ENCODE data around the gene PCDHB7. TPM values are rescaled to one million over a fixed set of nuclear protein-coding genes. Genes with fewer than 3 reads are reported as not detected.
"Not testable (repeated sequence)": the region's sequence is repeated elsewhere in the genome, so short reads cannot be mapped to it uniquely, and the experiment has no call there.

The PCDHB7 gene
- total and polyA plus RNA-seq, 12 donors: 0.17 to 1.2 (median 0.71) TPM

- 18% methylated on average over 11 of the region's 11 CpGs for WGBS, 2 donors
- peaks cover 0 to 51% (median 15%) of the 10 kb centered on the region in 7 donors for H3K27me3 ChIP-seq
- peak in 7 of 9 donors; percentile 21 to 50 (median 32) for TF ChIP-seq CTCF (IDR thresholded peaks at IDR 0.05)
- no peak for DNase-seq
- intact Hi-C loops (cut with DNase I): loop anchor here in 1 of 10 donors (10.0 kb wide), 1 partner anchor 116 kb away; the partner anchor contains the start of gene TAF7
- peaks cover 0 to 1% (median 0%) of the 10 kb centered on the region in 9 donors for H3K4me1 ChIP-seq
- H3K27ac ChIP-seq: no peak within 1 kb of the TSS
- peaks cover 0 to 99% (median 39%) of the 10 kb centered on the region in 11 donors for H3K9me3 ChIP-seq
- H3K4me3 ChIP-seq: peak within 1 kb of the TSS in 6 of 10 donors; percentile 12 to 34 (median 26)
- no peak for ATAC-seq
- H3K36me3 ChIP-seq: peaks cover 0 to 33% (median 0%) of the 10 kb centered on the region in 9 donors
These were observed 36.0 kb downstream of the PCDHB7 start, which contains the start of gene PCDHB12 for GRCh38 chr5:141208478-141208877. Gene PCDHB12, plus strand, starts transcription at chr5:141208719. Its CDS starts 189 bp downstream, at chr5:141208908.

- intact Hi-C loops (cut with DNase I): loop anchor here in 4 of 10 donors (10.0 kb wide), 2 partner anchors 205 to 355 kb away; partner anchors contain the start of genes PCDHGA10 (in 1 of the 4) and PCDHGB7 (in 1 of the 4)
- 31 to 32% methylated on average over 34 to 39 of the region's 39 CpGs for WGBS, 2 donors
- H3K9me3 ChIP-seq: peaks cover 0 to 95% (median 37%) of the 10 kb centered on the region in 11 donors
These were observed 37.8 kb downstream of the PCDHB7 start for GRCh38 chr5:141210281-141210680.

GRCh38 chr5:141210849-141211248 is 38.4 kb downstream of the PCDHB7 start:
- Histone ChIP-seq H3K36me3 (peaks cover 0 to 11% (median 0%) of the 10 kb centered on the region in 9 donors), H3K27me3 (peaks cover 0 to 36% (median 13%) of the 10 kb centered on the region in 7 donors), H3K9me3 (peaks cover 0 to 93% (median 34%) of the 10 kb centered on the region in 11 donors)
- DNase-seq, H3K27ac ChIP-seq, H3K4me3 ChIP-seq, ATAC-seq, H3K4me1 ChIP-seq: not testable (repeated sequence)
- WGBS, 2 donors: 21 to 27% methylated on average over 16 to 21 of the region's 27 CpGs
- intact Hi-C loops (cut with DNase I): loop anchor here in 4 of 10 donors (10.0 kb wide), 2 partner anchors 204 to 354 kb away; partner anchors contain the start of genes PCDHGA10 (in 1 of the 4) and PCDHGB7 (in 1 of the 4)

More at GRCh38 chr5:141210281-141210680, 37.8 kb downstream of the PCDHB7 start:
- peaks cover 0 to 40% (median 13%) of the 10 kb centered on the region in 7 donors for H3K27me3 ChIP-seq
- not testable (repeated sequence) for DNase-seq, H3K4me3 ChIP-seq, ATAC-seq, H3K27ac ChIP-seq, H3K4me1 ChIP-seq
- H3K36me3 ChIP-seq: peaks cover 0 to 17% (median 0%) of the 10 kb centered on the region in 9 donors

GRCh38 chr5:141213656-141214339 is 41.4 kb downstream of the PCDHB7 start, which contains the start of gene PCDHB13:
Gene PCDHB13, plus strand, starts transcription at chr5:141213919. Its CDS starts 205 bp downstream, at chr5:141214124.
- H3K4me3 ChIP-seq: peak within 1 kb of the TSS in 9 of 10 donors; percentile 16 to 46 (median 38)
- peak within 1 kb of the TSS in 1 of 10 donors; percentile 34 for H3K27ac ChIP-seq
- 4 to 12% methylated on average over 13 of the region's 18 CpGs for WGBS, 2 donors
- not testable (repeated sequence) for H3K4me1 ChIP-seq
- peaks cover 0 to 32% (median 10%) of the 10 kb centered on the region in 7 donors for H3K27me3 ChIP-seq
- ATAC-seq (peak; percentile 49 to 91 (median 81)), DNase-seq (peak; percentile 42 to 58)
- peak in 8 of 9 donors; percentile 13 to 61 (median 47) for TF ChIP-seq CTCF (IDR thresholded peaks at IDR 0.05)
- H3K9me3 ChIP-seq: peaks cover 0 to 93% (median 53%) of the 10 kb centered on the region in 11 donors
- H3K36me3 ChIP-seq: peaks cover 0 to 18% (median 0%) of the 10 kb centered on the region in 9 donors
- intact Hi-C loops (cut with DNase I): loop anchor here in 4 of 10 donors (10.0 kb wide), 2 partner anchors 201 to 351 kb away; partner anchors contain the start of genes PCDHGA10 (in 1 of the 4) and PCDHGB7 (in 1 of the 4)

GRCh38 chr5:141214583-141214982 is 42.1 kb downstream of the PCDHB7 start:
- peaks cover 0 to 25% (median 5%) of the 10 kb centered on the region in 7 donors for H3K27me3 ChIP-seq
- H3K4me3 ChIP-seq: peak overlapping the region in 2 of 10 donors; percentile 5 to 20
- peaks cover 0 to 93% (median 46%) of the 10 kb centered on the region in 11 donors for H3K9me3 ChIP-seq
- not testable (repeated sequence) for H3K4me1 ChIP-seq, H3K27ac ChIP-seq, DNase-seq
- WGBS, 2 donors: 50 to 51% methylated on average over 10 of the region's 12 CpGs
- ATAC-seq: peak in 2 of 8 donors; percentile 39 to 44
- peaks cover 0 to 26% (median 0%) of the 10 kb centered on the region in 9 donors for H3K36me3 ChIP-seq
- intact Hi-C loops (cut with DNase I): loop anchor here in 4 of 10 donors (10.0 kb wide), 2 partner anchors 200 to 350 kb away; partner anchors contain the start of genes PCDHGA10 (in 1 of the 4) and PCDHGB7 (in 1 of the 4)

- H3K27ac ChIP-seq, DNase-seq, H3K4me1 ChIP-seq, H3K4me3 ChIP-seq, ATAC-seq: not testable (repeated sequence)
- 31% methylated on average over 28 to 34 of the region's 40 CpGs for WGBS, 2 donors
- peaks cover 0 to 93% (median 45%) of the 10 kb centered on the region in 11 donors for H3K9me3 ChIP-seq
- intact Hi-C loops (cut with DNase I): loop anchor here in 4 of 10 donors (10.0 kb wide), 2 partner anchors 199 to 349 kb away; partner anchors contain the start of genes PCDHGA10 (in 1 of the 4) and PCDHGB7 (in 1 of the 4)
- peaks cover 0 to 19% (median 4%) of the 10 kb centered on the region in 7 donors for H3K27me3 ChIP-seq
- peaks cover 0 to 29% (median 0%) of the 10 kb centered on the region in 9 donors for H3K36me3 ChIP-seq
These were observed 43.1 kb downstream of the PCDHB7 start for GRCh38 chr5:141215504-141215903.

- Histone ChIP-seq H3K9me3 (peaks cover 0 to 94% (median 50%) of the 10 kb centered on the region in 11 donors), H3K27me3 (peaks cover 0 to 16% (median under 1%) of the 10 kb centered on the region in 7 donors), H3K36me3 (peaks cover 0 to 29% (median 0%) of the 10 kb centered on the region in 9 donors)
- intact Hi-C loops (cut with DNase I): loop anchor here in 4 of 10 donors (10.0 kb wide), 2 partner anchors 199 to 349 kb away; partner anchors contain the start of genes PCDHGA10 (in 1 of the 4) and PCDHGB7 (in 1 of the 4)
- not testable (repeated sequence) for DNase-seq, H3K4me3 ChIP-seq, ATAC-seq, H3K27ac ChIP-seq, H3K4me1 ChIP-seq
- WGBS, 2 donors: 24 to 34% methylated on average over 18 to 21 of the region's 26 CpGs
These were observed 43.6 kb downstream of the PCDHB7 start for GRCh38 chr5:141216035-141216434.

Data from heart right ventricle (tissue), 16 donors.